ENCODE results near the gene VIP.

Gene VIP

DNA sequence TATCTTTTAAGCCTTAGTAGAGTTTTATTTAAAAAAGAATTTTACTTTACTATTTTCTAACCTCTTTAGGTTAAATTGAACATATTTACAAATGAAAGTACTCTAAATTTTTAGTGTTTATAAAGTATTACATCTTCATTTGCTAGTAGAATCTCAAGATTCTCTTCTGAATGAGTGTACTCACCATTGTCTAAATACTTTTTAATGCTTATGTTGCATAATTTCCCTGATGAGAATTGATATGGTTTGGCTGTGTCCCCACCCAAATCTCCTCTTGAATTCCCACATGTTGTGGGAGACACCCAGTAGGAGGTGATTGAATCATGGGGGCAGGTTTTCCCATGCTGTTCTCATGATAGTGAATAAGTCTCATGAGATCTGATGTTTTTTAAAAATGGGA, 53.6 kb downstream of the VIP start:
- Histone ChIP-seq H4K20me1 (ENCODE audit: low read depth, low read length) (no peaks in the 10 kb centered on the region), H3K9me3 (ENCODE audit: insufficient read depth, low read length) (no peaks in the 10 kb centered on the region), H3F3A (ENCODE audit: insufficient read depth) (no peaks in the 10 kb centered on the region), H3K27ac (ENCODE audit: low read depth, low read length) (no peak overlapping the region), H3K4me2 (ENCODE audit: low read depth, low read length, poor library complexity, severe bottlenecking) (no peak overlapping the region), H3K9me2 (replicated peaks; ENCODE audit: insufficient read depth, low read length) (no peaks in the 10 kb centered on the region), H3K9ac (ENCODE audit: low read length) (no peak overlapping the region), H2AFZ (ENCODE audit: low read depth, low read length, severe bottlenecking) (no peak overlapping the region), H3K4me3 (ENCODE audit: insufficient read depth, low read length, poor library complexity, severe bottlenecking) (no peak overlapping the region), H3K36me3 (ENCODE audit: low read length) (no peaks in the 10 kb centered on the region), H3K27me3 (ENCODE audit: low read length) (no peaks in the 10 kb centered on the region), H3K79me2 (ENCODE audit: insufficient read depth, low read length) (no peaks in the 10 kb centered on the region)
- TF ChIP-seq CTCF (IDR thresholded peaks at IDR 0.05; ENCODE audit: insufficient read depth, low read length, poor library complexity, severe bottlenecking) (no peak), EZH2phosphoT487 (conservative IDR thresholded peaks at IDR 0.05; ENCODE audit: low read length) (no peak)

Measured in SU-DHL-6 (cell line).